Fibroblast of mammary gland (primary cell): ENCODE data around the gene FSIP1.

Experiments
- DNase-seq: peaks from one replicate; pipeline ENCODE4 v3.0.0-alpha.2; 2010; ENCODE audit warnings: low read depth
- H3K4me3 ChIP-seq: 2 replicates; pipeline ENCODE4 v1.5.1; 2011; ENCODE audit warnings: low read depth, mild to moderate bottlenecking, low read length, moderate library complexity; ENCODE audit not compliant: control insufficient read depth
- TF ChIP-seq, protein P1 (sequence below): conservative IDR thresholded peaks from 2 replicates; pipeline ENCODE4 v1.5.1; 2011; ENCODE audit warnings: low read depth, low read length, inconsistent platforms; ENCODE audit not compliant: control insufficient read depth, insufficient read depth

FSIP1 gene

GRCh38 chr15:39641191-39641889 is 141.3 kb downstream of the FSIP1 start:
- no peak for DNase-seq
- no peak overlapping the region for H3K4me3 ChIP-seq
- TF ChIP-seq, protein P1, sequence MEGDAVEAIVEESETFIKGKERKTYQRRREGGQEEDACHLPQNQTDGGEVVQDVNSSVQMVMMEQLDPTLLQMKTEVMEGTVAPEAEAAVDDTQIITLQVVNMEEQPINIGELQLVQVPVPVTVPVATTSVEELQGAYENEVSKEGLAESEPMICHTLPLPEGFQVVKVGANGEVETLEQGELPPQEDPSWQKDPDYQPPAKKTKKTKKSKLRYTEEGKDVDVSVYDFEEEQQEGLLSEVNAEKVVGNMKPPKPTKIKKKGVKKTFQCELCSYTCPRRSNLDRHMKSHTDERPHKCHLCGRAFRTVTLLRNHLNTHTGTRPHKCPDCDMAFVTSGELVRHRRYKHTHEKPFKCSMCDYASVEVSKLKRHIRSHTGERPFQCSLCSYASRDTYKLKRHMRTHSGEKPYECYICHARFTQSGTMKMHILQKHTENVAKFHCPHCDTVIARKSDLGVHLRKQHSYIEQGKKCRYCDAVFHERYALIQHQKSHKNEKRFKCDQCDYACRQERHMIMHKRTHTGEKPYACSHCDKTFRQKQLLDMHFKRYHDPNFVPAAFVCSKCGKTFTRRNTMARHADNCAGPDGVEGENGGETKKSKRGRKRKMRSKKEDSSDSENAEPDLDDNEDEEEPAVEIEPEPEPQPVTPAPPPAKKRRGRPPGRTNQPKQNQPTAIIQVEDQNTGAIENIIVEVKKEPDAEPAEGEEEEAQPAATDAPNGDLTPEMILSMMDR: no peak

- no peak overlapping the region for H3K4me3 ChIP-seq
- TF ChIP-seq, protein P1: no peak
- no peak for DNase-seq
Observed at GRCh38 chr15:39640665-39641064, 142.0 kb downstream of the FSIP1 start.

DNA sequence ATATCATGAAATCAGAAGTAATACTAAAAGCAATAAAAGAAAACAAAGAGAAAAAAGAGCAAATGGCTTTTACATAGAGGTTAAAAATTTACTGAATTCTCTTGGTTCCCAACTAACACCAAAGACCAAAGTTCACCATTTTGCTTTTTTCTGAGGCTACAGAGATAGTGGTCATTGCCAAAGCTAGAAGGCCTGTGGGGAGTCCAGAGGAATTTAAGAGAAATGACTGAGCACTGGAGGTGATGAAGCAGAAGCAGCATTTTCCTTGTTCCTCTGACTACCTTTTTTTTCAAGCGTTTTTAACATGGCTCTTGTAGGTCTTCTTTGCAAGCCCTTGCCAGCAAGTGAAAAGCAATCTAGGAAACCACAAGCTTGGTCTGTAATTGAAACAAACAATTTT is 143.6 kb downstream of the FSIP1 start:
- no peak overlapping the region for H3K4me3 ChIP-seq
- TF ChIP-seq, protein P1: no peak
- DNase-seq: no peak

- TF ChIP-seq, protein P1: no peak
- no peak for DNase-seq
- H3K4me3 ChIP-seq: no peak overlapping the region
Observed at GRCh38 chr15:39638041-39638440, 144.6 kb downstream of the FSIP1 start.

DNA sequence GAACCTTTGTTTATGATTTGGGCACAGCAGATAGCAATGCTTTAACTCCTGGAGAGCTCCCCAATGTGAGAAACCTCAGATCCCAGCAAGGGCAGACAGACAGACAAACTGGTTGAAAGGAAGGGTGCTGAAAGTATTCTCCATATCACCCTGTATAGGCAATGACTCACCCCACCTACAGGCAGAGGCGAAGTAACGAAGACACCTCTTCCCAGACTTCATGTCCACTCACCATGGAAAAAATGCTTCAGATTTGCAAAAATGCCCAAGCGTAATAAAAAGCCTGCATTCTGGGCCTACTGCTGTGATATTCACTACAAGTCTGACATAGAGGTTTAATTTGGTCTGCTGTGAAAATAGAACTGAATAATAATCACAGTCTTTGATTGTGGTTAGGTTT is 151.3 kb downstream of the FSIP1 start:
- H3K4me3 ChIP-seq: no peak overlapping the region
- no peak for DNase-seq
- TF ChIP-seq, protein P1: no peak

GRCh38 chr15:39629906-39630305 is 152.7 kb downstream of the FSIP1 start:
- DNase-seq: no peak
- TF ChIP-seq, protein P1: no peak
- H3K4me3 ChIP-seq: no peak overlapping the region
